Measurements from ENCODE around the gene PDAP1. TPM values are rescaled to one million over a fixed set of nuclear protein-coding genes. Genes with fewer than 3 reads are reported as not detected.
"Not testable (repeated sequence)": the region's sequence is repeated elsewhere in the genome, so short reads cannot be mapped to it uniquely, and the experiment has no call there.

Gene PDAP1
- polyA plus RNA-seq, 1 donor = 119 TPM

- DNase-seq = no peak
These were observed 12.6 kb downstream of the PDAP1 start for GRCh38 chr7:99395616-99396327.

GRCh38 chr7:99394188-99394502 lies 14.3 kb downstream of the PDAP1 start:
- no peak for DNase-seq

GRCh38 chr7:99393355-99394187 lies 14.8 kb downstream of the PDAP1 start:
- DNase-seq = no peak

DNA sequence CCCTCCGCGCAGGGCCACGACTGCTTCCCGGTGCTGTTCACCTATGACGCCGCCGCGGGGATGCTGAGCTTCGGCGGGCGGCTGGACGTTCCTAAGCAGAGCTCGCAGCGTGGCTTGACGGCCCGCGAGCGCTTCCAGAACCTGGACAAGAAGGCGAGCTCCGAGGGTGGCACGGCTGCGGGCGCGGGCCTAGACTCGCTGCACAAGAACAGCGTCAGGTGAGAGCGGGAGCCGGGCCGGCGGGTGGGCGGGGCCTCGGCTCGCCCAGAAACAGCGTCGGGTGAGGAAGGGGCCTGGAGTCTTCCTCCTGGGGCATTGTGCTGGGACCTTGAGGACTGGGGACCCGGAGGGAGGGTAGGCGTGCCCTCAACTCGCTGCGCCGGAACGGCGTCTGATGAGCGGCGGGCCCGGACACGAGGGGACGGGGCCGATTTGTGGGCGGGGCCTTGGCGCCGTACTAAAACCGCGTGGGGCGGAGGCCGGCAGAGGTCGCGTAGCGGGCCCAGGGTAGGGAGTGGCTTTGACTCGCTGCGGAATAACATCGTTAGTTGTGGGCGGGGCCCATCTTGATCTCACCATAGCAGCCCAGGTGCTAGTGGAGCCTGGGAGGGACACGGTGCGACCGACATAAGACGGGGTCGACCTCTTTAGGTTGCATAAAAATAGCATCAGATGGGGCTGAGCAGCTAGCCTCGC lies 15.6 kb downstream of the PDAP1 start:
- DNase-seq = peak; percentile 66

- no peak for DNase-seq
These were observed 16.4 kb downstream of the PDAP1 start for GRCh38 chr7:99392046-99392445.

GRCh38 chr7:99390941-99391602 lies 17.3 kb downstream of the PDAP1 start:
- DNase-seq = no peak

- no peak for DNase-seq
These were observed 18.6 kb downstream of the PDAP1 start for GRCh38 chr7:99389772-99390171.

DNA sequence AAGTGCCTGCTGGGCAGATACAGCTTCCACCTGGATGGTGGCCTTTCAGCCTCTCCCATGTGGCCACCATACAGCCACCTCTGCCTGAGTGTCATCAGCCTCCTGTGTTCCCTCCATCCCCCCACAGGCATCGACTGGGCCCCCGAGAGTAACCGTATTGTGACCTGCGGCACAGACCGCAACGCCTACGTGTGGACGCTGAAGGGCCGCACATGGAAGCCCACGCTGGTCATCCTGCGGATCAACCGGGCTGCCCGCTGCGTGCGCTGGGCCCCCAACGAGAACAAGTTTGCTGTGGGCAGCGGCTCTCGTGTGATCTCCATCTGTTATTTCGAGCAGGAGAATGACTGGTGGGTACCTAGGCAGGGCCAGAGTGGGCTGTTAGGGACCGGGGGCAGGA lies 20.5 kb downstream of the PDAP1 start:
- no peak for DNase-seq

GRCh38 chr7:99387239-99387635 lies 21.2 kb downstream of the PDAP1 start:
- not testable (repeated sequence) for DNase-seq

DNA sequence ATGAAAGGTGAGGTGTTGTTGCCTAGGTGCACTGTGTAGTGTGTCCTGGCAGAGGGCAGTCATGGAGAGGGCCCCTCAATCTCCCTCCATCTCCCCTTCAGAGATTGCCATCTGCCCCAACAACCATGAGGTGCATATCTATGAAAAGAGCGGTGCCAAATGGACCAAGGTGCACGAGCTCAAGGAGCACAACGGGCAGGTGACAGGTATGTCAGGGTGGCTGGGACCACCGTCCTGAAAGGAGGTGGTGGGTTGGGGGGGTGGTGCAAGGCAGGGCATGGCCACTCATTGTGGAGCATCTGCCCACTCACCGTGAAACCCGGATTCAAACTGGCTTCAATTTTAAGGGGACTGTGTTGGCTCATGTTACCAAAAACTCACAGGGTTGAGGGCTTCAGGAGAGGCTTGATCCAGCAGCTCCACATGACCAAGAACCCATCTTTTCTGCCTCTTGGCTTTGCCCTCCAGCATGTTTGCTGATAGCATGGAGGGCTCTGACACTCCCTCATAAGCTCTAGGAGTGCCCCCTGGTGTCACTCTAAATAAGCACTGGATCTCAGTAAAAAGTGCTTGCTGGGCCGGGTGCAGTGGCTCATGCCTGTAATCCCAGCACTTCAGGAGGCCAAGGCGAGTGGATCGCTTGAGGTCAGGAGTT lies 21.7 kb downstream of the PDAP1 start:
- DNase-seq = no peak

- no peak for DNase-seq
These were observed 22.8 kb downstream of the PDAP1 start for GRCh38 chr7:99385564-99385963.

DNA sequence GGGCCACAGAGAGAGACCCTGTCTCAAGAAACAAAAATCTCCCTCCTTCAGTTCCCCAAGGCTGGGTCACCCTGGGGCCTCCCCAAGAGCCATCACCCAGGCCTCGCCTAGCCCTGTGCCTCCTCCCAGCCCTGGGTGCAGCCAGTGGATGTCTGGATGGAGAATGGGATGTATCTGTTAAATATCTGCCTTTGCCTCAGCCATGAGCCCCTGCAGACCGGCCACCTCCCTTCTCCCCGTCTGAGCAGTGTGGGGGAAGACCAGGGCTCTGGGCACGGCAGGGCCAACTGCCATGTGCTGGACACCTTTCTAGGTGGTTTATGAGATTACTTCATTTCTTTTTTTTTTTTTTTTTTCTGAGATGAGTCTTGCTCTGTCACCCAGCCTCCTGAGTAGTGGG lies 23.9 kb downstream of the PDAP1 start:
- no peak for DNase-seq

GRCh38 chr7:99383791-99384370 lies 24.5 kb downstream of the PDAP1 start:
- DNase-seq = no peak

GRCh38 chr7:99383203-99383602 lies 25.2 kb downstream of the PDAP1 start:
- DNase-seq = no peak

- DNase-seq = no peak
These were observed 26.7 kb downstream of the PDAP1 start for GRCh38 chr7:99381664-99382075.

- DNase-seq = no peak
These were observed 27.4 kb downstream of the PDAP1 start for GRCh38 chr7:99380823-99381663.

GRCh38 chr7:99380032-99380822 lies 28.2 kb downstream of the PDAP1 start:
- peak; percentile 40 for DNase-seq

DNA sequence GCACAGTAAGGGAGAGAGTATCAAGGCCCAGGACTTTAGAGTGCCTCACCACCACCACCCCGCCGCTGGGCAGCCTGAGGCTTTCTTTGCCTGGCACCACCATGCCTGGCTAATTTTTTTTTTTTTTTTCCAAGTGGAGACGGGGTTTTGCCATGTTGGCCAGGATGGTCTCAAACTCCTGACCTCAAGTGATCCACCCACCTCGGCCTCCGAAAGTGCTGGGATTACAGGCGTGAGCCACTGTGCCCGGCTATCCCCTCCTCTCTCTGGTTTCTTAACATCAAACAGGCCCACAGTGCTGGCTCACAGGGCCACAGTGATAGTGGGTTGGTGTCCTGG lies 28.7 kb downstream of the PDAP1 start:
- DNase-seq = not testable (repeated sequence)

DNA sequence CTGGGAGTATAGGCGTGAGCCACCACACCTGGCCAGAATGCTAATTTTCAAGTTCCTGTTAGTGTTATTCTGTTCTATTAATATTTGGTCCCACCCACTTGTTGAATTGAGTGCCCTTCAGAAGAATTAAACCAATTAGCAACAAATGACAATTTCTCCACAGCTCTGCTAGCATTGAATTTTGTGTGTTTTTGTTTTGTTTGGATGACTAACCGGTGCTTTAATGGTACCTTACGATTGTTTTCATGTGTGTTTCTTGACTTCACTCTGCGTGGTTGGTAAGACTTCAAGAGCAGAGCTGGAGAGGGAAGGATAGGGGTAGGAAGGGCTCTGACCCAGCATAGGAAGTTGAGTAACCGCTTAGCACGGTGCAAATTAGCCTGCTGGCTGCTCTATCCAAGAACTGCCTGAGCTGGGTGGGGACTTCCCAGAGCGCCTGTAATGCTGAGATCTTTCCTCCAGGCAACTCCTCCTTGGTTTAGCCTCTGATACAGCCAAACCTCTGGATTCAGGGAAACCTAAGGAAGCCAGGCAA lies 29.3 kb downstream of the PDAP1 start:
- DNase-seq = peak; percentile 72

Data from hindlimb muscle (tissue), 1 donor.